HUES6 (cell line): ENCODE measurements around the gene S100A9.

Source experiments
- H3K27ac ChIP-seq: 2 replicates; pipeline ENCODE4 v1.7.0; 2013; ENCODE audit warnings: low read depth, mild to moderate bottlenecking, low read length, inconsistent platforms
- H3K27me3 ChIP-seq: 2 replicates; pipeline ENCODE4 v1.6.1; 2013; ENCODE audit warnings: low read length; ENCODE audit not compliant: control insufficient read depth, insufficient read depth
- H3K36me3 ChIP-seq: 2 replicates; pipeline ENCODE4 v1.6.1; 2013; ENCODE audit warnings: low read length; ENCODE audit not compliant: control insufficient read depth, insufficient read depth
- H3K4me1 ChIP-seq: 2 replicates; pipeline ENCODE4 v1.6.1; 2013; ENCODE audit warnings: low read length; ENCODE audit not compliant: control insufficient read depth, insufficient read depth
- H3K4me3 ChIP-seq: 2 replicates; pipeline ENCODE4 v1.5.1; 2013; ENCODE audit warnings: low read depth, low read length
- H3K9ac ChIP-seq: one replicate; pipeline ENCODE4 v1.6.1; 2013; ENCODE audit warnings: mild to moderate bottlenecking, low read length
- H3K9me3 ChIP-seq: 2 replicates; pipeline ENCODE4 v1.6.1; 2013; ENCODE audit warnings: low read depth, low read length; ENCODE audit not compliant: control insufficient read depth, insufficient read depth

The S100A9 gene

GRCh38 chr1:153354515-153355193 is 3.0 kb upstream of the S100A9 start:
- no peak overlapping the region for H3K9ac ChIP-seq
- H3K9me3 ChIP-seq = no peaks in the 10 kb centered on the region
- no peaks in the 10 kb centered on the region for H3K4me1 ChIP-seq
- H3K36me3 ChIP-seq = no peaks in the 10 kb centered on the region
- no peak overlapping the region for H3K27ac ChIP-seq
- no peak overlapping the region for H3K4me3 ChIP-seq
- peaks cover 11% of the 10 kb centered on the region; the same call in 1 of the 2 replicates for H3K27me3 ChIP-seq

GRCh38 chr1:153355445-153356071 is 2.1 kb upstream of the S100A9 start:
- H3K27me3 ChIP-seq = peaks cover 6% of the 10 kb centered on the region; the same call in 1 of the 2 replicates
- H3K27ac ChIP-seq = no peak overlapping the region
- H3K4me1 ChIP-seq = no peaks in the 10 kb centered on the region
- H3K9ac ChIP-seq = no peak overlapping the region
- H3K36me3 ChIP-seq = no peaks in the 10 kb centered on the region
- no peak overlapping the region for H3K4me3 ChIP-seq
- H3K9me3 ChIP-seq = no peaks in the 10 kb centered on the region

GRCh38 chr1:153356392-153357075 is 1.1 kb upstream of the S100A9 start:
- H3K9ac ChIP-seq = no peak overlapping the region
- no peaks in the 10 kb centered on the region for H3K27me3 ChIP-seq
- no peaks in the 10 kb centered on the region for H3K36me3 ChIP-seq
- H3K9me3 ChIP-seq = no peaks in the 10 kb centered on the region
- H3K4me1 ChIP-seq = no peaks in the 10 kb centered on the region
- no peak overlapping the region for H3K4me3 ChIP-seq
- no peak overlapping the region for H3K27ac ChIP-seq

GRCh38 chr1:153357076-153357852 is 390 bp upstream of the S100A9 start:
- Histone ChIP-seq H3K27ac (no peak overlapping the region), H3K9ac (no peak overlapping the region), H3K4me3 (no peak overlapping the region), H3K9me3 (no peaks in the 10 kb centered on the region), H3K27me3 (no peaks in the 10 kb centered on the region), H3K36me3 (no peaks in the 10 kb centered on the region), H3K4me1 (no peaks in the 10 kb centered on the region)

GRCh38 chr1:153358691-153358975 is 979 bp downstream of the S100A9 start:
- Histone ChIP-seq H3K4me1 (no peaks in the 10 kb centered on the region), H3K4me3 (no peak overlapping the region), H3K9ac (no peak overlapping the region)

GRCh38 chr1:153359241-153359640 is 1.6 kb downstream of the S100A9 start:
- H3K9me3 ChIP-seq = no peaks in the 10 kb centered on the region
- no peak overlapping the region for H3K9ac ChIP-seq
- no peaks in the 10 kb centered on the region for H3K4me1 ChIP-seq
- no peaks in the 10 kb centered on the region for H3K36me3 ChIP-seq
- no peak overlapping the region for H3K27ac ChIP-seq
- no peak overlapping the region for H3K4me3 ChIP-seq
- H3K27me3 ChIP-seq = peaks cover 5% of the 10 kb centered on the region; the same call in 1 of the 2 replicates

More at GRCh38 chr1:153358691-153358975, 979 bp downstream of the S100A9 start:
- no peak overlapping the region for H3K27ac ChIP-seq
- H3K9me3 ChIP-seq = no peaks in the 10 kb centered on the region
- H3K36me3 ChIP-seq = no peaks in the 10 kb centered on the region
- H3K27me3 ChIP-seq = peaks cover 3% of the 10 kb centered on the region; the same call in 1 of the 2 replicates

GRCh38 chr1:153360190-153360589 is 2.5 kb downstream of the S100A9 start:
- no peaks in the 10 kb centered on the region for H3K36me3 ChIP-seq
- H3K4me1 ChIP-seq = no peaks in the 10 kb centered on the region
- no peak overlapping the region for H3K4me3 ChIP-seq
- no peak overlapping the region for H3K27ac ChIP-seq
- H3K9ac ChIP-seq = no peak overlapping the region
- peaks cover 5% of the 10 kb centered on the region; the same call in 1 of the 2 replicates for H3K27me3 ChIP-seq
- H3K9me3 ChIP-seq = no peaks in the 10 kb centered on the region

- H3K9ac ChIP-seq = no peak overlapping the region
- H3K9me3 ChIP-seq = no peaks in the 10 kb centered on the region
- no peak overlapping the region for H3K27ac ChIP-seq
- H3K4me1 ChIP-seq = no peaks in the 10 kb centered on the region
- H3K27me3 ChIP-seq = peaks cover 5% of the 10 kb centered on the region; the same call in 1 of the 2 replicates
- no peak overlapping the region for H3K4me3 ChIP-seq
- H3K36me3 ChIP-seq = no peaks in the 10 kb centered on the region
Observed at GRCh38 chr1:153360592-153361479, 3.2 kb downstream of the S100A9 start.

GRCh38 chr1:153361480-153362109 is 3.9 kb downstream of the S100A9 start:
- Histone ChIP-seq H3K4me3 (no peak overlapping the region), H3K27me3 (peaks cover 5% of the 10 kb centered on the region; the same call in 1 of the 2 replicates), H3K27ac (no peak overlapping the region), H3K4me1 (no peaks in the 10 kb centered on the region), H3K9ac (no peak overlapping the region), H3K9me3 (no peaks in the 10 kb centered on the region), H3K36me3 (no peaks in the 10 kb centered on the region)
